ENCODE data around the gene RAD51B. TPM values are rescaled to one million over a fixed set of nuclear protein-coding genes. Genes with fewer than 3 reads are reported as not detected.

The RAD51B gene
- total RNA-seq, 1 donor from 2014 or later: 16.7 TPM

- Mint-ChIP-seq H3K36me3 (ENCODE audit: low read depth) (no peaks in the 10 kb centered on the region), H3K27me3 (ENCODE audit: low read depth) (no peaks in the 10 kb centered on the region), H3K4me3 (no peak overlapping the region), H3K9me3 (no peaks in the 10 kb centered on the region), H3K4me1 (peaks cover 4% of the 10 kb centered on the region), H3K27ac (ENCODE audit: unreplicated experiment) (no peak overlapping the region)
- no peak for DNase-seq (ENCODE audit: low read depth, low spot score)
- TF ChIP-seq CTCF (conservative IDR thresholded peaks at IDR 0.05): no peak
Observed at GRCh38 chr14:68174446-68174845, 354.9 kb downstream of the RAD51B start.

DNA sequence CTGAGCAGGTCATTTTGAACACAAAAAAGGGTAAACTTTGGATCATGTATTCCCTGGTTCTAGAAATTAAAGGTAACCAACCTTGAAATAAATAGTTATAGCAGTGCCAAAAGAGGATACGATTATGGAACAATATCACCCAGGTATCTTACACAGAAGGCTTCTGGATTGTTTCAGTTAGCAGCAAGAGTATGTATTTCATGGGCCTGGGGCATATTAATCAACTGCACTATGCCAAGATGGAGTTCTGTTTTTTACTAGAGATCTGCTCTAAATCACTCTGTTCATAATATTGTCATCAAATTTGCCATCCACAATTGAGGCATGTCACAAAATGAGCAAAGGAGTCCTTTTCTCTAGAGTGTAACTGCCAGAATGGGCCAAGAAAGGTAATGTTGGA, 357.1 kb downstream of the RAD51B start:
- no peak overlapping the region for H3K4me3 Mint-ChIP-seq
- H3K27ac Mint-ChIP-seq (ENCODE audit: unreplicated experiment): no peak overlapping the region
- H3K27me3 Mint-ChIP-seq (ENCODE audit: low read depth): no peaks in the 10 kb centered on the region
- no peaks in the 10 kb centered on the region for H3K36me3 Mint-ChIP-seq (ENCODE audit: low read depth)
- H3K4me1 Mint-ChIP-seq: peaks cover 7% of the 10 kb centered on the region
- no peak for DNase-seq (ENCODE audit: low read depth, low spot score)
- H3K9me3 Mint-ChIP-seq: no peaks in the 10 kb centered on the region
- no peak for TF ChIP-seq CTCF (conservative IDR thresholded peaks at IDR 0.05)

GRCh38 chr14:68177728-68178127, 358.1 kb downstream of the RAD51B start:
- Mint-ChIP-seq H3K36me3 (ENCODE audit: low read depth) (no peaks in the 10 kb centered on the region), H3K4me1 (peaks cover 11% of the 10 kb centered on the region), H3K27ac (ENCODE audit: unreplicated experiment) (no peak overlapping the region), H3K27me3 (ENCODE audit: low read depth) (no peaks in the 10 kb centered on the region), H3K9me3 (no peaks in the 10 kb centered on the region), H3K4me3 (no peak overlapping the region)
- DNase-seq (ENCODE audit: low read depth, low spot score): no peak
- no peak for TF ChIP-seq CTCF (conservative IDR thresholded peaks at IDR 0.05)

GRCh38 chr14:68178282-68178681, 358.7 kb downstream of the RAD51B start:
- no peaks in the 10 kb centered on the region for H3K27me3 Mint-ChIP-seq (ENCODE audit: low read depth)
- no peak overlapping the region for H3K27ac Mint-ChIP-seq (ENCODE audit: unreplicated experiment)
- H3K4me1 Mint-ChIP-seq: peaks cover 11% of the 10 kb centered on the region
- H3K36me3 Mint-ChIP-seq (ENCODE audit: low read depth): no peaks in the 10 kb centered on the region
- TF ChIP-seq CTCF (conservative IDR thresholded peaks at IDR 0.05): no peak
- no peak overlapping the region for H3K4me3 Mint-ChIP-seq
- H3K9me3 Mint-ChIP-seq: no peaks in the 10 kb centered on the region
- no peak for DNase-seq (ENCODE audit: low read depth, low spot score)

DNA sequence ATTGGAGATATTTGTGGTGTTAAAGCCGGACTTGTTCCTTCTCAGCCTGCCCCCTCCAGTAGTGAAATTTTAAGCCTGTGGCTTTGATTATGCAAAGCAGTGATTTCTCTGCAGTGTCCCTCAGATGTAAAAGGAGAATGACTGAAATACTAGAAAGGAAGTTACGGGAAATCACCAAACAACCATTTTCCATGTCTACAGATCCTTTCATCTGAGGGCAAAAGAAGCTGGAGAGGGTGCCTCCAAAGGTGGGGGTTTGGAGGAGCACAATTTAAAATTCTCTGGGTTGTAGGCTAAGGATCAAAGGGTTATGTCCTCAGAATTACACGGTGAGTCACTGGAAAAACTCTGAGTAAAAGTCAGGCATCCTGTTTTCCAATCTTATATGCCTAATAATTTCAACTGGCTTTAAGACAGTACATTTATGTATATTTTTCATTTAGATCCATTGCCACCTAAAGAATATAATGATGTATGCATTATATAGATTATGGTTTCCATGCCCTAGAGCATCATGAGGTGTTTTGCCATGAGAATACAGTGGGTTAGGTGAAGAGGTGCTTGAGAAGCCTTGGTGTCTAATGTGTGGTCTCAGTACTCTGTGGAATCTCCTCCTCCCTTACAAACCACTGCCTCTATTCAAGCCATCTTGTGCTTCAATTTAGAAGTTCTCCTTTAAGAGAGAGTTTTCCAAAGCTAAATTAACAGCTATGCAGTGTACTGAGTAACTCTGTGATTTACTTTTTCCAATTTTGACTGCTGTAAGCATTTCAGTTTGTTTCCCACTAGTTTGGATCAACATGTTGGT, 362.1 kb downstream of the RAD51B start:
- Mint-ChIP-seq H3K27me3 (ENCODE audit: low read depth) (no peaks in the 10 kb centered on the region), H3K27ac (ENCODE audit: unreplicated experiment) (no peak overlapping the region), H3K4me1 (peaks cover 11% of the 10 kb centered on the region), H3K4me3 (no peak overlapping the region), H3K9me3 (peaks cover 2% of the 10 kb centered on the region), H3K36me3 (ENCODE audit: low read depth) (no peaks in the 10 kb centered on the region)
- no peak for DNase-seq (ENCODE audit: low read depth, low spot score)
- TF ChIP-seq CTCF (conservative IDR thresholded peaks at IDR 0.05): no peak
